Keratinocyte (primary cell): ENCODE measurements around the gene HTT-AS. TPM values are rescaled to one million over a fixed set of nuclear protein-coding genes. Genes with fewer than 3 reads are reported as not detected.

ENCODE experiments used
- DNase-seq: peaks from one replicate; pipeline ENCODE4 v3.0.0-alpha.2; 2011; ENCODE audit warnings: low read depth, missing footprints, low spot score
- FAIRE-seq: peaks from 2 replicates; lab custom pipeline; 2011; peaks lifted over from hg19 to GRCh38; lab: Jason Lieb, UNC
- H2AFZ ChIP-seq: 2 replicates; pipeline ENCODE4 v1.6.0; 2012; ENCODE audit warnings: low read length, control low read depth, inconsistent platforms; ENCODE audit not compliant: control insufficient read depth
- H3K27ac ChIP-seq: 2 replicates; pipeline ENCODE4 v1.5.1; 2011; ENCODE audit warnings: low read length; ENCODE audit not compliant: control insufficient read depth, insufficient read depth
- H3K27me3 ChIP-seq: 3 replicates; pipeline ENCODE4 v1.6.0; 2011; ENCODE audit warnings: low read length; ENCODE audit not compliant: control insufficient read depth, insufficient read depth; ENCODE audit errors: extremely low read depth
- H3K36me3 ChIP-seq, 2 experiments: 2 replicates in 1 of 2; 3 replicates in 1 of 2; pipeline ENCODE4 v1.5.1; 2011; ENCODE audit warnings: low read length in 2 of 2, mild to moderate bottlenecking in 1 of 2; ENCODE audit not compliant: control insufficient read depth in 2 of 2, insufficient read depth in 2 of 2; ENCODE audit errors: extremely low read depth in 1 of 2
- H3K4me1 ChIP-seq: 3 replicates; pipeline ENCODE4 v1.5.1; 2011; ENCODE audit warnings: low read length; ENCODE audit not compliant: control insufficient read depth, insufficient read depth; ENCODE audit errors: extremely low read depth
- H3K4me2 ChIP-seq: 3 replicates; pipeline ENCODE4 v1.6.0; 2011; ENCODE audit warnings: low read depth, low read length; ENCODE audit not compliant: control insufficient read depth, insufficient read depth; ENCODE audit errors: extremely low read depth
- H3K4me3 ChIP-seq, 3 experiments: fragments of 200-600 bp in 1 of 3; sonication (generic) in 1 of 3; 2 replicates in 2 of 3; 3 replicates in 1 of 3; pipeline ENCODE4 v1.5.1; 2011 to 2016; ENCODE audit warnings: low read length in 3 of 3, mild to moderate bottlenecking in 3 of 3, control low read depth in 2 of 3, inconsistent platforms in 1 of 3, low read depth in 1 of 3, mixed read lengths in 1 of 3, mixed run types in 1 of 3, moderate library complexity in 1 of 3; ENCODE audit not compliant: control insufficient read depth in 2 of 3, insufficient read depth in 2 of 3; ENCODE audit errors: extremely low read depth in 1 of 3
- H3K79me2 ChIP-seq: 2 replicates; pipeline ENCODE4 v1.6.0; 2012; ENCODE audit warnings: low read length; ENCODE audit not compliant: control insufficient read depth, insufficient read depth
- H3K9ac ChIP-seq: 3 replicates; pipeline ENCODE4 v1.6.0; 2011; ENCODE audit warnings: low read length; ENCODE audit not compliant: control insufficient read depth, insufficient read depth; ENCODE audit errors: extremely low read depth
- H3K9me1 ChIP-seq: 3 replicates; pipeline ENCODE4 v1.6.0; 2011; ENCODE audit warnings: low read length; ENCODE audit not compliant: control insufficient read depth, insufficient read depth; ENCODE audit errors: extremely low read depth
- H3K9me3 ChIP-seq: 2 replicates; pipeline ENCODE4 v1.5.1; 2012; ENCODE audit warnings: low read depth, low read length; ENCODE audit not compliant: control insufficient read depth
- H4K20me1 ChIP-seq: 3 replicates; pipeline ENCODE4 v1.6.0; 2011; ENCODE audit warnings: low read length; ENCODE audit not compliant: control insufficient read depth, insufficient read depth; ENCODE audit errors: extremely low read depth
- CTCF ChIP-seq, 3 experiments: IDR thresholded peaks in 1 of 3; conservative IDR thresholded peaks in 1 of 3; optimal IDR thresholded peaks in 1 of 3; 2 replicates in 2 of 3; 3 replicates in 1 of 3; pipeline versions ENCODE3 to v1.5.1; 2011; ENCODE audit warnings: low read length in 3 of 3, mild to moderate bottlenecking in 3 of 3, moderate library complexity in 2 of 3, control low read depth in 1 of 3, inconsistent platforms in 1 of 3; ENCODE audit not compliant: insufficient read depth in 2 of 3; ENCODE audit errors: extremely low read depth in 1 of 3
- EZH2 ChIP-seq: IDR thresholded peaks from one replicate; pipeline ENCODE4 v1.6.1; 2012; ENCODE audit warnings: inconsistent platforms, mild to moderate bottlenecking, low read length, moderate library complexity
- dilution Hi-C: fragments of 300-500 bp; cut with MboI; formaldehyde crosslinking; loops from one replicate; pipeline ENCODE4 v1.7.0; 2020; ENCODE audit warnings: low sequenced_read_pairs; ENCODE audit not compliant: extremely low pct_ligation_motif_present
- polyA plus RNA-seq, 5 experiments: library from polyadenylated mRNA; depleted of rRNA in 3 of 5; stranded (reverse) in 3 of 5; stranded (forward) in 1 of 5; unstranded in 1 of 5; fragments of >200 nt; gene quantifications; 1 replicate in 1 of 5; 2 replicates in 3 of 5; 3 replicates in 1 of 5; pipeline versions ENCODE4 v1.2.1 to v1.2.3, GENCODE V29; 2011 to 2012; ENCODE audit warnings: missing spikeins in 2 of 5, low read depth in 1 of 5, low replicate concordance in 1 of 5

The HTT-AS gene
- polyA plus RNA-seq, 1 donor (not counting 4 experiments of a cell fraction or from before 2014, with no cell fraction given) = not detected

GRCh38 chr4:3029464-3029863, 44.9 kb downstream of the HTT-AS start:
- Histone ChIP-seq H3K9me3 (no peaks in the 10 kb centered on the region), H3K27ac (no peak overlapping the region), H3K4me2 (no peak overlapping the region), H3K27me3 (no peaks in the 10 kb centered on the region), H3K9me1 (no peaks in the 10 kb centered on the region), H3K36me3 (no peaks in the 10 kb centered on the region), H3K9ac (no peak overlapping the region), H3K79me2 (no peaks in the 10 kb centered on the region), H3K4me1 (no peaks in the 10 kb centered on the region), H3K4me3 (no peak overlapping the region), H4K20me1 (no peaks in the 10 kb centered on the region), H2AFZ (no peak overlapping the region)
- dilution Hi-C loops = no loop called here
- FAIRE-seq (no peak), DNase-seq (no peak)
- TF ChIP-seq CTCF (optimal IDR thresholded peaks at IDR 0.05 in 1 of 3, IDR thresholded peaks at IDR 0.05 in 1 of 3, conservative IDR thresholded peaks at IDR 0.05 in 1 of 3; ENCODE audit: extremely low read depth in 1 of 3, insufficient read depth in 2 of 3, low read length in 3 of 3) = no peak
- no peak for TF ChIP-seq EZH2

- DNase-seq (no peak), FAIRE-seq (no peak)
- dilution Hi-C loops = no loop called here
- Histone ChIP-seq H4K20me1 (no peaks in the 10 kb centered on the region), H3K4me1 (no peaks in the 10 kb centered on the region), H3K4me3 (no peak overlapping the region), H3K9me1 (no peaks in the 10 kb centered on the region), H3K9me3 (peaks cover 2% of the 10 kb centered on the region), H3K36me3 (no peaks in the 10 kb centered on the region), H3K27me3 (no peaks in the 10 kb centered on the region), H3K4me2 (no peak overlapping the region), H2AFZ (no peak overlapping the region), H3K9ac (no peak overlapping the region), H3K79me2 (no peaks in the 10 kb centered on the region), H3K27ac (no peak overlapping the region)
- TF ChIP-seq CTCF (optimal IDR thresholded peaks at IDR 0.05 in 1 of 3, IDR thresholded peaks at IDR 0.05 in 1 of 3, conservative IDR thresholded peaks at IDR 0.05 in 1 of 3; ENCODE audit: extremely low read depth in 1 of 3, insufficient read depth in 2 of 3, low read length in 3 of 3) = no peak
- TF ChIP-seq EZH2 = no peak
Measured at GRCh38 chr4:3026540-3026939, 47.8 kb downstream of the HTT-AS start.
